Peyer's patch (tissue), 4 donors: Measurements from ENCODE around the gene DRD5.

Experiments
- CTCF ChIP-seq, 6 experiments: fragments of 450-650 bp in 4 of 6; fragments of 200-600 bp in 2 of 6; sonication (generic) in 1 of 6; IDR thresholded peaks; one replicate each; pipeline ENCODE4 v1.5.1; 2017 to 2019; ENCODE audit warnings: antibody characterized with exemption in 6 of 6, mild to moderate bottlenecking in 3 of 6, moderate library complexity in 1 of 6
- POLR2A ChIP-seq, 2 donors: fragments of 450-650 bp; IDR thresholded peaks; one replicate each; pipeline ENCODE4 v1.5.1; 2017; ENCODE audit warnings: antibody characterized with exemption in 2 of 2, mild to moderate bottlenecking in 2 of 2, moderate library complexity in 2 of 2

- TF ChIP-seq CTCF (IDR thresholded peaks at IDR 0.05), result no peak
- no peak for TF ChIP-seq POLR2A (IDR thresholded peaks at IDR 0.05)
Observed at GRCh38 chr4:9745782-9746181, 35.7 kb upstream of the DRD5 start.
